HG03432 (cell line): ENCODE results near the gene FOXP3.

Source experiments
- ATAC-seq: cut with Tn5 transposase; IDR thresholded peaks from one replicate; pipeline ENCODE4 v1.9.1; 2021; ENCODE audit warnings: mild to moderate bottlenecking, moderate library complexity; ENCODE audit not compliant: unreplicated experiment

FOXP3 gene

DNA sequence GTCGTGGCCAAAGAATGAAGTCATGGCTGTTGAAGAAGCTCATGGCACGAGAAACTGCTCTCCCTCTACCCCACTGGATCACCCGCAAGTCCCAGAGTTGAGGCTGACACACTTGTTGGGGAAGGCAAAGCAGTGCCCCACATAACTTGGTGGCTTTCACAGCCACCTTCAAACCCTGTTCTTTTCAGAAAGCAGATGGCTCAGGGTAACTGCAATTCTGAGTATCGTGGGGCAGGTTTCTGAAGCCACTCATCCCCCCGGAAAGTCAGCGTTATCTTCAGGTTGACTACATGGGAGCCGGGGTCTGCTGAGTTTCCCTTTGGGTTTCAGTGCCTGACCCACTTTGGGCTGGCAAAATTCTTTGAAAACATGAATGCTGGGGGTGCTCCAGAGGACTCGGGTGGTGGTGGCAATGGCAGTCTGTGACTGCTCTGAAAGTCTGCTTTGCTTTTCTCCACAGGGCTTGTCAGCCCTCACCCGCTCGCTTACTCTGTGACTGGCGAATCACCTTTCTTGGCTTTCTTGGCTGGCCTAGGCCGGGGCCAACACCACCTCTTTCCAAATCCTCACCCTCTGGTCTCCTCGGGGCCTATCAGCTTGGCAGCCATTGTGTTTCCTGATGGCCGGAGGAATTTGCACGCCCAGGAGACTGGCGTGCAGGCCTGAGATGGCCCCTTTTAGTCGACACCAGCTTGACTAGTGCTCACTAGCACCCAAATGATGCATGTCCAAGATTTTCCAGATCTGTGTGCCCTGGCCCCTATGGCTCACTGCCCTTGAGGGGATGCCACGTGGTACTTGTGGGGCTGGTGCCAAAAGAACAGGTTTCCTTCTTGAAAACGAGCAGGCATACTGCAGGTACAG is 12.4 kb upstream of the FOXP3 start:
- ATAC-seq: no peak

DNA sequence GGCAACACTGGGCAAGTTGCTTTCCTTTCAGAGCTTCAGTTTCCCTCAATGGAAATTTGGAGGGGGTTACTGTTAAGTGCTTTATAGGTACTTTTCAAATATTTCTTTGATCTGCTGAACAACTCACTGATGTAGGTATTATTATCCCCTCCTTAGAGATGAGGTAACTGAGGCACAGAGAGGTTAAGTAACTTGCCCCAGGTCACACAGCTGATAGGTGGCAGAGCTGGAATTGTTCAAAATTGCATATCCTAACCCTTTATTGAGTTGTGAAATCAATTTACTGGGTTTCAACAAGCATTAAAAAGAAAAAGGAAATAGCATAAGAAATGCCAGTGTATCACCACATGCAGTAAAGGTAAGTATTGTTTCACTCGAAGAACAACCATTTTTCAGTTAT is 11.7 kb upstream of the FOXP3 start:
- ATAC-seq: no peak

DNA sequence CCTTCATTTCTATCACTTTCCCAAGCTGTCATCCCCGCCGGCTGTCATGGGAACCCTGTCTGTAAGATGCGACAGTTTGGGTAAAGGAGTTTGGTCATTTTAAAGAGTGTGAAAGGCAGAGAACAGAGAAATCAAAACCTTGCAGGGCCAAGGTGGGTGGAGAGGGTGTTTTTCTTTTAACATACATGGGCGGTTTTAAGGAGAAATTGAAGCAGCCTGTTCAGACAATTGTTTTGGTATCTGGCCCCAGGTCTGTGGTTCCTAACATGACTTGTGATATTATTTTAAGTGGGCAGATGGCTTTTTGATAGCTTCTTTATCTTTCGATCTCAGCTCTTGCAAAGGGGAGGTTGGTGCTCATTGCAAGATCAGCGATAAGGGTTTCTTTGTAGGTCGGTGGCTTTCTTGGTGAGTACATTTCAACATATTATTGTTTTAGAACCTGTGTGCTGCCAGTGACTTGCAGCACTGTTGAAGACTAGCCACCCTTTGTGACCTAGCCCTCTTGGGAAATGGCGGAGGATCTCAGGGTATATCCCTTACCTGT is 8.7 kb upstream of the FOXP3 start:
- no peak for ATAC-seq

DNA sequence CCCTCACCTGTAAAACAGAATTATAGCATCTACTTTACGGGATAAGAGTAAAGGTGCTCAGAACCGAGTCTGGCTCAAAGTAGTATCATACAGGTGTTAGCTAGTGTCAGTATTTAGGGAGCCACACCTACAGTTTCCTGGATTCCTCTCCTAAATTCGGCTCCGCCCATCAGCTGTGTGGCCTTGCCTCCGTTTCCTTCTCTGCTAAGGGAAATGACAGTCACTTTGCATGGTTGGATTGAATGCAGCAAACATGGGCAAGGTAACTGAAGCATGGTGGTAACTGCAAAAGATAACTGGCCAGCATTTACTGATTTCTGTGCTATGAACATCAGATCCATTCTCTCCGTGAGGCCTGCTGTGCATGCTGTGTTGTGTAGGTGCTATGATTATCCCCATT is 7.9 kb upstream of the FOXP3 start:
- ATAC-seq: no peak

DNA sequence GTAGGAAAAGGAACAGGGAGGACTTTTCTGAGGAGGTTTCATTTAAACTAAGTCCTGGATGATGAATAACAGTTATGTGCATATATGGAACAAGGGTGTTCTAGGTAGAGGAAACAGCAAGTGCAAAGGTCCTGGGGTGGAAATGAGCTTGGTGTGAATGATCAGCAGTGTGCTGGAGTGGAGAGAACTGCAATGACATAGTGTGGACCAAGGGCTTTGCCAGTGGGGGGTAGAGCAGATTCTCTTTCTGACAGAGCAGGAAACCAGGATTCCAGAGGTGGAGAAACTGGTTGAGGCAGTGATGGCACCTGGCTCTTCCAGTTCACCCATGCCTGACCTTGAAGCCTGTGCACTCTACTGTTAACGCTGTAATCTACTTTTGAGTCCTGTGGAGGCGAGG is 6.8 kb upstream of the FOXP3 start:
- ATAC-seq: no peak

DNA sequence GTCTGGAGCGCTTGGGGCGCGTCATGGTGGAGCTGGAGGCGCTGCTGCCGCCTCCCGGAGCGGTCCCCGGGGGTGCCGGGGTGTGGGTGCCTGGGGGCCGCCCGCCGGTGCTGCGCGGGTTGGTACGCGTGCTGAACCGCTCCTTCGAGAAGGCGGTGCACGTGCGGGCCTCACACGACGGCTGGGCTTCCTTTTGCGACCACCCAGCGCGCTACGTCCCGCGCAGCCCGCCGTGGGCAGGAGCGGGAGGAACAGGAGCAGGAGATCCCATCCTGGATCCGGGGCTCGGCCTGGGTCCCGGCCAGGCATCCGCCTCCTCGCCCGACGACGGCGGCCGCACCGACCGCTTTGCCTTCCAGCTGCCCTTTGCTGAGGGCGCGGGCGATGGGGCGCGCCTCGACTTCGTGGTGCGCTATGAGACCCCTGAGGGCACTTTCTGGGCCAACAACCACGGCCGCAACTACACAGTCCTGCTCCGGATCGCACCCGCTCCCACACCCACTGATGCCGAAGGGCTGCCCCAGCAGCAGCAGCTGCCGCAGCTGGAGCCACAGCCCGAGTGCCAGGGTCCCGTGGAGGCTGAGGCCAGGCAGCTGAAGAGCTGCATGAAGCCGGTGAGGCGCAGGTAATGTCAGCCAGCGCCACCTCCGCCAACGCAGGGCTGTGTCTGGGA is 5.9 kb upstream of the FOXP3 start:
- no peak for ATAC-seq

DNA sequence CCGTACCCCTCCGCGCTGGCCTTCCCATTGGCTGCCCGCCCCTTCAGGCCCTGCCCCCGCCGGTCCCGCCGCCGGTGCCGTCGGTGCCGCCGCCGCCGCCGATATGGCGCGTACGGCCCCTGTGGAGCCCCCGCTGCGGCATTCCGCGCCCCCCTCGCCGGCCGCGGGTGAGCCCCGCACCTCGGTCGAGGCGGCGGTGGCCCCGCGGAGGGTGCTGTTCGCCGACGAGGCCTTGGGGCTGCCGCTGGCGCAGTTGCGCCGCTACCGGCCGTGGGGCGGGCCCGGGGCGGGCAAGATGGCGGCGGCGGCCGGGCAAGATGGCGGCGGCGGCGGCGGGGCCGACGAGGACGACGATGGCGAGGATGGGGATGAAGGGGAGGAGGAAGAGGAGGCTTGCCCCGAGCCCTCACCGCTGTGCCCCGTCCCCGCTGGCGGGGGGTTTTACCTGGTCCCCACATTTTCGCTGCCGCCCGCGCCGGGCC is 5.3 kb upstream of the FOXP3 start, which contains the start of gene PPP1R3F:
PPP1R3F (plus strand) TSS at position 27 of the 482 bp plus-strand sequence; CDS start at position 104, 77 bp downstream.
- peak; percentile 29 for ATAC-seq

DNA sequence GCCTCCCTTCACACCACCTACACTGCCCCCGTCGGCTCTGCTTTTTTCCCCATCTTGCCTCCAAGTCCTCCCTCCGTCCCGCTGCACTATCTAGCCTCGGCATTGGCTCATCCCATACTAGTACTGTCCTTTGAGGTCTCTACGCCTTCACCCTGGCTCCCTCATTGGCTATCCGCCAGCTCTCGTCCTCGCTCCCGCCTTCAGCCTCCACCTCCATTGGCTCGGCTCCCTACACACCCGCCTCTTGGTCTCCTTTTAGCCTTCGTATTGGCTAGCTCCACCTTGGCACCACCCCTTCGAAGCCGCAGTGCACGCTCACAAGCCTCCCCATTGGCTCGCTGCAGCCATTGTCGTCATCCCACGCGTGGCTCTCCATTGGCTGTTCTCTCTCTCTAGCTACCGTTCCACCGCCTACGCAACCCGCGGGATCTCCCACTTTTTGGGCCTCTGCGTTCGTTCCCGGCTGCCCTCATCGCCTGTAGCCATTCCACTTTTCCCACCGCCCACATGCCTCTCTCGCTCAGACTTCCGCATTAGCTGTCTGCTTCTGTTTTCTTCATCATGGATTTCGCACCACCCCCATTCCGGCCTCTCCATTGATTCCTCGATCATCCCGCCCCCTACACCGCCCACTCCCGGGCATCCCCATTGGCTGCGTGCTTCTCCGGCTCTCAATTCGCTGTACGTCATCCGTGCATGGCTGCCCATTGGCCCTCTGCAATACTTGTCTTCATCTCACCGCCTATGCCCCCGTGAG is 4.7 kb upstream of the FOXP3 start:
- ATAC-seq: peak; percentile 86

DNA sequence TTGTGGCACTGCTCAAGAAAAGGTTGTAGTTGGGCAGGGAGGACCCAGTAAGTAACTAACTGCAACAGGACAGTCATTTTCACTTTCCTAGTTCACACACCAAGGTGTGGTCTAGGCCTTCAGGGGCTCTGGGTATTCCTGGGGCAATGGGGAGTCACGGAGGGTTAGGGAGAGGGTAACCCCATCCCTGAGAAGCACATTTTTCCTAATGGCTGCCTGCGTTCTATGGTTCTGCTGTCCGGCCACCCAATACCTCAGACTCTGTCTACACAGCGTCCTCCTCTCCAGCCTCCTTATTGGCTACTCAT is 4.1 kb upstream of the FOXP3 start:
- no peak for ATAC-seq

DNA sequence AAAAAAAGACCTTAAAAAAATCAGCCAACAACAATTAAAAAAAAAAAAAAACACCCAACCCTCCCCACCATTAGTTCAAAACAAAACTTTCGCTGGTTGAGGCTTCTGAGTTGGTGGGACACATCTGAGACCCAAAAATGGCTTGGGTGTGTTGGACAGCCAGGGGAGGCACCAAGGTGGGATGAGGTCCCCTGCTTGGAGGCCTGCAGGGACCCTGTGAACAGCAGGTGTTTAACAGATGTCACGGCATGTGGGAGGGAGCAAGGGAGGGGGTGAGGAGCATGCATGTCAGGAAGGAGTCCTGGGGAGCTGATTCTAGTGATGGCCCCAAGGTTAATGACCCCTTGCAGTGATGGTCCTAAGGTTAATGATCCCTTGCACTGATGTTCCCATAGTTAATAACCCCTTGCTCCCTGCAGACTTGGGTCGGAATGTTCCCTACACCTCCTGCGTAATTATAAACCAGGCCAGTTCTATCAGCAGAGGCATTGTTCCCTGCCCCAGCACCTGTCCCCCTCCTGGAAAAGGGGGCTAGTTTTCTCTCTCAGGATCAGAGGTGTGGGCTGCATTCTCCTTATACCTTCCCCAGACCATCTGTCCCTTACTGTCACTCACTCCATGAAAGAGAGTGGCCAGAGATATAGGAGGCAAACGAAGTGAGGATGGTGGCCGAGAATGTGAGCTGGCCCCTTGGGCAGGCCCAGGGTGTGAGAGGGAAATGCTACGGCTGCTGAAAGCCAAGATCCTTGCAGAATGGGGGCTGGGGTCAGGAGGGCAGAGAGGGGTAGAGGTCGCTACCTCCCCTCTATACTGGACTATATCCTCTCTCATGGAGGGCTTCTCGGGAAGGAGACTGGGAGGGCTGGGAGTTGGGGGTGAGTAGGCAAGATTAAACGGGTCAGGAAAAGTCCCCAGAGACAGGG is 2.3 kb upstream of the FOXP3 start:
- no peak for ATAC-seq

DNA sequence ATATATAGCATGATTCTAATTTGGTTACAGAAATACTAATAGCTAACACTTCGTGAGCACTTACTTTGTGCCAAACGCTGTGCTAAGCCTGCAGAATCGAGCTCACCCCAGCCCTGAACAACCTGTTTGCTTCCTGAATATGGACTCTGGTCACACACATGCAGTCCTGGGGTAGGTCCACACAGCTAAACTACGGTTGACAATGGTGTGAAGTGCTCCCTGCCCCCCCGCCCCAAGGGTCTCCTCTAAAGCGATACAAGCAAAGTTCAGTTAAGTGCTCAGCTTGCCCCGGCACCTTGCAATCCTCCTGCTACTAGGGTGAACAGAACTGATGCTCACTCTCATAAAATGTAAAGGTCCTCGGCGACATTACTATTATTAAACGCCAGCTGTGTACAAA is 879 bp downstream of the FOXP3 start:
- ATAC-seq: no peak

DNA sequence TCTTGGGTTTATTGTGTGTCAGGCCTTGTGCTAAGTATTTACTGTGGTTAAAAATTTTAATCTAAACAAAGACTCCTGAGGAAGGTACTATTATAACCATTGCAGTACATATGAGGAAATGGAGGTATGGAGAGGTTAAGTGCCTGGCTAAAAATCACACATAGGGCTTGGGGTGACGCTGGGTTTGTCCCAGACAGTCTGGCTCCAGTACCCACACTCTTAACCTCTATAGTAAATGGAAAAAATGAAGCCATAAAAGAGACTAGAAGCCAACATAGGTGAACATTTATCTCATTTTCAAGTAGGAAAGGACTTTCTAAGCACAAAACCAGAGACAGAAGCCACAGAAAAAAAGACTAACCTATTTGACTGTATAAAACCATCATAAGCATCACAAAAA is 1.9 kb downstream of the FOXP3 start:
- ATAC-seq: no peak

DNA sequence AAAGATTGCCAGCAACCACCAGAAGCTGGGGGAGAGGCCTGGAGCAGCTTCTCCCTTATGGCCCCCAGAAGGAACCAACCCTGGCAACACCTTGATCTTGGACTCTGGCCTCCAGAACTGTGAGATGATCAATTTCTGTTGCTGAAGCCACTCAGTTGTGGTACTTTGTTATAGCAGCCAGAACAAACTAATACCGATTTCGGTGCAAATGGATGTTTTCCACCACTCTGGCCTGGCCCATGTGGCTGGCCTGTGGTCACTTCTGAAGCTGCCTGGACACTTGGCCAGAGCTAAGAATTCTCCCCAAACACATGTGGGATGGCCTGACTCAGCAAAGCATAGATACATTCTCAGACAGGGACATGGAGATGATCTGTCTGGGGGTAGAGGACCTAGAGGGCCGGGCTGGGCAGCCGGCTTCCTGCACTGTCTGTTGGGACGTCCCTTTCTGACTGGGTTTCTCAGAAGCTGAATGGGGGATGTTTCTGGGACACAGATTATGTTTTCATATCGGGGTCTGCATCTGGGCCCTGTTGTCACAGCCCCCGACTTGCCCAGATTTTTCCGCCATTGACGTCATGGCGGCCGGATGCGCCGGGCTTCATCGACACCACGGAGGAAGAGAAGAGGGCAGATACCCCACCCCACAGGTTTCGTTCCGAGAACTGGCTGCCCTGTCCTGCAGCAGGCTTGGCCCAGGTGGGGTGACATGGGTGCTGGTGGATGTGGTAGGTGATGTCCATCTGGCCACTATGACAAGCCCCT is 4.1 kb downstream of the FOXP3 start:
- no peak for ATAC-seq

DNA sequence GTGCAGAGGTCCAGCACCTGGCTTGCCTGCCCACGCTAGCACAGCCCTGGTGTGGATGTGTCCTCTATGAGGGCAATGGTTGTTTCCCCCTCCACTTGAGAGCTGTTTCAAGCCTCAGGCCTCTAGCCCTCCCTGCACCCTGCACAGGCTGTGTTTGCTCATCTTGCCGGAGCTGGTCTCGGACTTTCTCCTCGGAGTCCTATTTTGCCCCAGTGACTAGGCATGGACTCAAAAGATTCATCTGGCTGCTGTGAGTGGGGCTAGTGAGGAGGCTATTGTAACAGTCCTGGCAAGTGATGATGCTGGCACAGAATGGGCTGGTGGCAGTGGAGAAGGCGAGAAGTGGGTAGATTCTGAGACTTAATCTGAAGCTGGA is 5.8 kb downstream of the FOXP3 start:
- no peak for ATAC-seq

DNA sequence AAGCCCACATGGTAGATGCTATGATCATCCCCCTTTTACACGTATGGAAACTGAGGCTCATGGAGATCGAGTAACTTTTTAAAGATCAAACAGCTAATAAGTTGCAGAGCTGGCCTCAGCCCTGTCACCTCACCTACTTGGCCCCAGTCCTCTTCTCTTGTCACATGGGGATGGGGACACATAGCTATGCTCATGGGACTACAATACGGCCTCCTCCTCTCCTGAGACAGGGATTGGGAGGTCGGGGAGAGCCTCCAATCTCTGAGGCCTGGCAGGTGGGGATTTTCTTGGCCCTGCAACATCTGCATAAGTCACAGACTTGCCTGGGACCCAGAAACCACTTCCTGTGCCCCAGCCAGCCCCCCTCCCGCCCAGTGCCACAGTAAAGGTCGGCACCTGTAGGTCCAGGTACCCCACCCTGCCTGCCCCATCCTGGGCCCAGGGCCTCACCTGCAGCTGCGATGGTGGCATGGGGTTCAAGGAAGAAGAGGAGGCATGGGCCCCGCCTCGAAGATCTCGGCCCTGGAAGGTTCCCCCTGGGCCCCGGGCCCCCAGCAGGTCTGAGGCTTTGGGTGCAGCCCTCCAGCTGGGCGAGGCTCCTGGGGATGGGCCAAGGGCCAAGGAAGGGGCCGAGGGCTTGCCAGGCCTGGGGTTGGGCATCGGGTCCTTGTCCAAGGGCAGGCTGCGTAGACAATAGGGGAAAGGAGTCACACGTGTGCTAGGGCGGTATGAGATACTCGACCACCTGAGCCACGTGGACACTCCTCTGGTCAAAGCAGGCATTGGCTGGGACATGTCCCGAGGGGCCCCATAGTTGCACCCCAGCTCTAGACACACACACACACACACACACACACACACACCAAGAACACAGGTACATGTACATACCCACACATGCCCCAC is 6.4 kb downstream of the FOXP3 start:
- no peak for ATAC-seq

DNA sequence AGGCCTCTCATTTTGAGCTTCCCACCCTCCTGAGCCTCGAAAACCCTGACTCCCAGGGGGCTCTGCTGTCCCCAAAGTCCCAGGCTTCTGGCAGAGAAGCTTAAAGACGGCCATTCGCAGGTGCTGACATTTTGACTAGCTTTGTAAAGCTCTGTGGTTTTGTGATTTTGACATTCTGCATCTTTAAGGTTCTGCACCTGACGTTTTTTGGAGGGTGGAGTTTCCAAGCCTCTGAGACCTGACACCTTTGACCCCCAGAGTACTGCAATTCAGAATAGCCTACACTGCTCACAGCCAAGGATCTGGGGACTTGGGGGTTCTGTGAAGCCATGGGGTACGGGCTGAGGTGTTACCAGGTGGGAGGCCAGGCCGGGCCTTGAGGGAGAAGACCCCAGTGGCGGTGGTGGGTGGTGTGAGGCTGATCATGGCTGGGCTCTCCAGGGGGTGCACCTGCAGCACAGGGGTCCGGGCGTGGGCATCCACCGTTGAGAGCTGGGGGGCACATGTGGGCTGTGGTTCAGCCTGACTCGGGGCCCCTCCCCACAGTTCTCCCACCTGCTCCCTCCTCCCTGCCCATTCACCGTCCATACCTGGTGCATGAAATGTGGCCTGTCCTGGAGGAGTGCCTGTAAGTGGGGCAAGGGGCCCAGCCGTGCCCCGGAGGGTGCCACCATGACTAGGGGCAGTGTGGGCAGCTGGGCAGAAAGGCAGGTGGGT is 7.3 kb downstream of the FOXP3 start:
- ATAC-seq: no peak

DNA sequence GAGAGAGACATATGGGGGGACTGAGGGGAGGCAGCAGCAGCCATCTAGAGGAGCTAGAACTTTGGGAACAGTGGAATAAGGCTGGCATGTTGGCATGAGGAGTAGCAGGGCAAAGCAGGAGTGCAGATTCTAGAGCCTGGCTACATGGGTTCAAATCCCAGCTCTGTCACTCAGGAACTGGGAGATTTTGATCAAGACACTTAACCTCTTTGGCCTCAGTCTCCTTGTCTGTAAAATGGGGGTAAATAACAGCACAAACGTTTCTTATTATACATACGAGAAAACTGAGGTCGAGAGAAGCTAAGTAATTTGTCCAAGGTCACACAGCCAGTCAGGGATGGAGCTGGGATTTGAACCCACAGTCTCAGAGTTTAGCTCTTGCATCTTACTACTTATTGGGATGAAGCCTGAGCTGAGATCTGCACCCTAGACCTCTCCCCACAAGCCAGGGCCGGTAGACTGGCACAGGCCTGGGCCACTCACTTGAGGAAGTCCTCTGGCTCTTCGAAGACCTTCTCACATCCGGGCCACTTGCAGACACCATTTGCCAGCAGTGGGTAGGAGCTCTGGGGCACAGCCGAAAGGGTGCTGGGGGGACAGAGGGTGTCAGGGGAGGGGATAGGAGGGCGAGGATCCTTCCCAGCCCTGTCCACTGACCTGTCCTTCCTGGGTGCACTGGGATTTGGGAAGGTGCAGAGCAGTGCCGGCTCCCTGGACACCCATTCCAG is 8.1 kb downstream of the FOXP3 start:
- ATAC-seq: no peak
